ENCODE measurements around the gene MARF1.

DNA sequence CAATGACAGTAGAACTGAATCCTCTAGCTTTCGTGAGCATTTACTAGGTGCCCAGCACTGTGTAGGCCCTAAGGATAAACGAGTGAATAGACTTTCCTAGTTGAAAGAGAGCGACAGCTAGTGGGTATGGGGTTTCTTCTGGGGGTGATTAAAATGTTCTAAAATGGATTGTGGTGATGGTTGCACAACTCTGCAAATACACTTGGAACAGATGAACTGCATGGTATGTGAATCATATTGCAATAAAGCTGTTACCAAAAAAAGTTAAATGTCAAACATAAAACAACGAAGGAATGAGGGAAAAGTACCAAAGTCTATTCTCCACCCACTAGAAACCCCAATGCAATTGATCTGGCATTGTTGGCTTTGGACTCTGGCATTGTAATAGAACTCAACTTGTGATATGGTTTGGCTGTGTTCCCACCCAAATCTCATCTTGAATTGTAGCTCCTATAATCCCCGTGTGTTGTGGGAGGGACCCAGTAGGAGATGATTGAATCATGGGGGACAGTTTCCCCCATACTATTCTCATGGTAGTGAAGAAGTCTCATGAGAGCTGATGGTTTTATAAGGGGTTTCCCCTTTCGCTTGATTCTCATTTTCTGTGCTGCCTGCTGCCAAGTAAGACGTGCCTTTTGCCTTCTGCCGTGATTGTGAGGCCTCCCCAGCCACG is 70.5 kb downstream of the MARF1 start:
- TF ChIP-seq, protein P1, sequence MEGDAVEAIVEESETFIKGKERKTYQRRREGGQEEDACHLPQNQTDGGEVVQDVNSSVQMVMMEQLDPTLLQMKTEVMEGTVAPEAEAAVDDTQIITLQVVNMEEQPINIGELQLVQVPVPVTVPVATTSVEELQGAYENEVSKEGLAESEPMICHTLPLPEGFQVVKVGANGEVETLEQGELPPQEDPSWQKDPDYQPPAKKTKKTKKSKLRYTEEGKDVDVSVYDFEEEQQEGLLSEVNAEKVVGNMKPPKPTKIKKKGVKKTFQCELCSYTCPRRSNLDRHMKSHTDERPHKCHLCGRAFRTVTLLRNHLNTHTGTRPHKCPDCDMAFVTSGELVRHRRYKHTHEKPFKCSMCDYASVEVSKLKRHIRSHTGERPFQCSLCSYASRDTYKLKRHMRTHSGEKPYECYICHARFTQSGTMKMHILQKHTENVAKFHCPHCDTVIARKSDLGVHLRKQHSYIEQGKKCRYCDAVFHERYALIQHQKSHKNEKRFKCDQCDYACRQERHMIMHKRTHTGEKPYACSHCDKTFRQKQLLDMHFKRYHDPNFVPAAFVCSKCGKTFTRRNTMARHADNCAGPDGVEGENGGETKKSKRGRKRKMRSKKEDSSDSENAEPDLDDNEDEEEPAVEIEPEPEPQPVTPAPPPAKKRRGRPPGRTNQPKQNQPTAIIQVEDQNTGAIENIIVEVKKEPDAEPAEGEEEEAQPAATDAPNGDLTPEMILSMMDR (IDR thresholded peaks at IDR 0.05), result no peak
- no peak for TF ChIP-seq POLR2A (IDR thresholded peaks at IDR 0.05)

All from thyroid gland (tissue), 4 donors.